ENCODE results near the gene PSME3IP1.
"Not testable (repeated sequence)": the region's sequence is repeated elsewhere in the genome, so short reads cannot be mapped to it uniquely, and the experiment has no call there.

Gene PSME3IP1

GRCh38 chr16:57115514-57116182 lies 70.2 kb downstream of the PSME3IP1 start:
- DNase-seq: no peak

DNA sequence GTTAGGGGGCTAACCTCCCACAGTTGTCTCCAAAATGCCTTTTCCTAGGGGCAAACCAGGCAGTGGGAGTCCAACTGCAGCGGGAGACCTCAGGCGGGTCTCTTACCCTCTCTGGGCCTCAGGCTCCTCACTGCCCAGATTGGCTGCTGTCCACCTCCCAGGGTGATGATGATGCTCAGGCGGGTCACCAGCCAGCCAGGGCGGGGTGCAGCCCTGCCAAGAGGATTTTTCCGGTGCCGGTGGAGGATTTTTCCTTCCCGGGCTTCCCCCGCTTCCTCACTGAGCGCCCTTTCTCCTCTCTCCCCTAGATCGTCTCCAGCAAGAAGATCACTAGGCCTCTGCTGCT lies 70.7 kb downstream of the PSME3IP1 start:
- DNase-seq: no peak

DNA sequence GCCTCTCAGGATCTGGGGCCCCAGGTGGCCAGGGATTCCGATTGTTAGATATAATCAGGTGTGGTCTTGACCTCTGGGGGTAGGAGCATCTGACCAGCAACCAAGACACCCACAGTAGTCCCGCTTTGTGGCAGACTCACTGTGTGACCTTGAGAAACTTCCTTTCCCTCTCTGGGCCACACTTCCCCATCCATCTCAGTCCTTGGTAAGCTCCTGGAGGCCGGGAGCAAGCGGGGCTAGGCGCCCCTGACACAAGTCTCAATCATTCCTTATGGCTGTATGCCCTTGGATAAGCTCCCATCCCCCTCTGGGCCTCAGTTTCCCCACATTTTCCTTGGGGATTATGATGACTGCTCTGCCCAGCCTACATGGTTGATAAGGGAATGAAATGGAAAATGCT lies 72.2 kb downstream of the PSME3IP1 start:
- no peak for DNase-seq

DNA sequence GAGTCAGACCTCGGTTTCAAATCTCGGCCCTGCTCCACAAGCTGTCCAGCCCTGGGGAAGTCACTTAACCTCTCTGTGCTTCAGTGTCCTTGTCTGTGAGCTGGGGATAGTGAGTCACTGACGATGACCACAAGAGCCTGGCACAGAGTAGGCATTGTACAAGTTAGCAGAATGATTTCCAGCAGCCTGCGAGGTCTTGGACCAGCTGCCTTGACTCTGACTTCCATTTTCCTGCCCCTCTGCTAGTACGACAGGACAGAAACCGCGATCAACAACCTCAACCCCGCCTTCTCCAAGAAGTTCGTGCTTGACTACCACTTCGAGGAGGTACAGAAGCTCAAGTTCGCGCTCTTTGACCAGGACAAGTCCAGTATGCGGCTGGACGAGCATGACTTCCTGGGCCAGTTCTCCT lies 72.8 kb downstream of the PSME3IP1 start:
- DNase-seq: no peak

DNA sequence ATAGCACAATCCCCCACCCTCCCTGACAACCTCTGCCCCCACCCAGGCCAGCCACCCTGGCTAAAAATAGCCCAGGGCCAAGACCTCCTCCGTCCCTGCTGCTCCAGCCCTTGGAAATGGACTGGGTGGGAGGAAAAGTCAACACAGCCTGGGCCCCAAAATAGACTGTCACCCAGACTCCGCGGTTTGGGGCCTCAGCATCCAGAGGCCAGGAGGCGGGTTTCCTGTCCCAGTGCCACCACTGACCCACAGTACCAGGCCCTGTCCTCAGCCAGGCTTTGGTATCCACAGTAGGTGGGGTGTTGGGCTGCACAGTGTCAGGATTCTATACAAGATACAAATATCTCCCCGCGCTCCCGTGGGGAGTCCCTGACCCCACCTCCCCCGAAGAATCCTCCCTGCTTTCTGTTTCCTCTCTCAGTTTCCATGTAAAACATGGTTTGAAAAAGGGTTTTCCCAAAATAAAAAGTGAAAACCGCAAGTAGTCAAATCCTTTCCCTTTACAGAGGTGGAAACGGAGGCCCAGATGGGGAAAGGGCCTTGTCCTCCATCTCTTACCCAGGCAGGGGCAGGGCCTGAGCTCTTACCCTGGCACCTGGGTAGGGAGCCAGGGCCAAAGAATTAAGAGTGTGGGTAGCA lies 73.3 kb downstream of the PSME3IP1 start:
- DNase-seq: no peak

DNA sequence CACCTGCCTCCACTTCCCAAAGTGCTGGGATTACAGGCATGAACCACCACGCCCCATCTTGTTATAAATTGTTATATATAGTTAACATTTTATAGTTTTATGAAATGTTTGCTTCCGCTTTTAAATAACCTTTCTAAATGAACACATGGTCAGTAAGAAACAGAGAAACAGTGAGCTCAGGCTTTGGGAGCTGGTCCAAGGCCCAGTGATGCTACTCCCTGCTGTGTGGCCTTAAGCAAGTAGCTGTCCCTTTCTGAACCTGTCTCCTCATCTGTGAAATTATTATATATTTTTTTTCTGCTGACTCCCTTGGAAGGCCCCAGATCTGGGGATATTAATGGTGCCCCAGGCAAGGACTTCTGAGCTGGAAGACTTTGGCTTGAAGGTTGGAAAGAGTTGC lies 74.4 kb downstream of the PSME3IP1 start:
- no peak for DNase-seq

- DNase-seq: no peak
Observed at GRCh38 chr16:57110937-57111336, 74.9 kb downstream of the PSME3IP1 start.

DNA sequence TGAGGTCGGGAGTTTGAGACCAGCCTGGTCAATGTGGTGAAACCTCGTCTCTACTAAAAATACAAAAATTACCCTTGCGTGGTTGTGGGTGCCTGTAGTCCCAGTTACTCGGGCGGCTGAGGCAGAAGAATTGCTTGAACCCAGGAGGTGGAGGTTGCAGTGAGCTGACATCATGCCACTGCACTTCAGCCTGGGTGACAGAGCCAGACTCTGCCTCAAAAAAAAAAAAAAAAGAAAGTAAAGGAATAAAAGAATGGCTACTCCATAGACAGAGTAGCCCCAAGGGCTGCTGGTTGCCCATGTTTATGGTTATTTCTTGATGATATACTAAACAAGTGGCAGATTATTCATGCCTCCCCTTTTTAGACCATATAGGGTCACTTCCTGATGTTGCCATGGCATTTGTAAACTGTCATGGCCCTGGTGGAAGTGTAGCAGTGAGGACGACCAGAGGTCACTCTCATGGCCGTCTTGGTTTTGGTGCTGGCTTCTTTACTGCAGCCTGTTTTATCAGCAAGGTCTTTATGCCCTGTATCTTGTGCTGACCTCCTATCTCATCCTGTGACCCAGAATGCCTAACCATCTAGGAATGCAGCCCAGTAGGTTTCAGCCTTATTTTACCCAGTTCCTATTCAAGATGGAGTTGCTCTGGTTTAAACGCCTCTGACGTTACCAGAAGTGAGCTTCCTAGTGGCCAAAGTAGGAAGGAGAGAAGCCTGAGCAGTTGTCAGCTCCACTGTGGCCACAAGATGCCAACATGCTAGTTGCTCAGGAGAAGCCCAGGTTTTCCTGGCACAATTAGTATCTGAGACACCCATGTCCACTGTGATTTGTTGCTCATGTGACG lies 76.4 kb downstream of the PSME3IP1 start:
- not testable (repeated sequence) for DNase-seq

DNA sequence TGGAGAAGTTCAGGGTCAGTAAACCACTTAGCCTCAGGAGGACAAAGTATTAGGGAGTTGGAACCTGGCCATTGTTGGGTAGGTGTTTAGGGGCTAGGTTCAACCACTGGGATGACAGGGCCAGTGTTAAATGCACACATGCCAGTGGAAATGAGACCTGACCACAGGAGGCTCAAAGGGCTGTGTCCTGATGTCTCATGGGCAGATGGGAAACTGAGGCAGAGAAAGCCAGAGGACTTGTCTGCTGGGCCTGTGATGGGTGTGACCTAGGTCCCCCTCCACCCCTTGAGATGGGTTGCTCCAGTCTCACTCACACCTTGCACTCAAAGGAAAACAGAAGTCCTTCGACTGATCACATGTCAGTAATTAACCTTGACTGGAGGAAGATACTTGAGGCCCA lies 77.4 kb downstream of the PSME3IP1 start:
- no peak for DNase-seq

DNA sequence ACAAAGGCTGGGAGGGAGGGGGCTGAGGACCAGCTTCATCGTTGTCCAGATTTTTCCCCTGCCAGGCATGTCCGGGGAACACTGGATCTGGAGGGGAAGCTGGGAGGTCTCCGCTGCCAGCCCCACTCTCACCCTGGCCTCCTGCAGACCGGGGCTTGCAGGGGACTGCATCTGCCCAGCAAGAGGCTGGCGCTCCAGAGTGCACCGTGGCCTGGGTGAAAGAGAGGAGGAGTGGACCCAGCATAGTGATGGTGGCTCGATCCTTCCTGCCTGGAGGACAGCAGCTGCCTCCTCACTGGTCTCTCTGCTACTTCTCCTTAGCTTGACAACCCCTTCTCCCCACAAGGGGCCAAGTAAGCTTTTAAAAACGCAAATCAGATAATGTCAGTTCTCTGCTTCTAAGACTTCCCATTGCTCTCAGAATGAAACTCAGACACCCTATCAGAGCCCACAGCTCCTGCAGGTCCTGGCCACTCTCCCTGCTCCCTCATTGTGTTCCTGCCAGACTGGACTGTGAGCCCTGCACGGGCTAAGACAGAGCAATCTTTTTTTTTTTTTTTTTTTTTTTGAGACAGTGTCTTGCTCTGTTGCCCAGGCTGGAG lies 78.4 kb downstream of the PSME3IP1 start:
- DNase-seq: no peak

DNA sequence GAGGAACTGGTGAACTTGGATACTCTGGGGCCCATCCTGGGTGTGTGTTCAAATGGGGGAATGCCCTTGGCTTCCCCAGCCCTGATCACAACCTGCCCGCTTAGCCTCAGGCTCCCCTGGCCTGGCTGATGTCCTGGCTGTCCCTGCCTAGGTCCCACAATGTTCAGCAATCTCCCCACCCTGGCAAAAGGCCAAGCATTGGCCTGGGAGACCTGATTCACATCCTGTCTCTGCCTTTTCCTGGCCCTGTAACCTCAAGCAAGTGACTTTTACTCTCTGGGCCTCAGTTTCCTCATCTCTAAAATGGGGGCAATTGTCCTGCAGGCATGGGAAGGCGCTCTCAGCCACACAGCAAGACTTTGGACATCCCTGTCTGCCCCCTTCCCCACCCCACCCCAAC lies 79.1 kb downstream of the PSME3IP1 start:
- no peak for DNase-seq

DNA sequence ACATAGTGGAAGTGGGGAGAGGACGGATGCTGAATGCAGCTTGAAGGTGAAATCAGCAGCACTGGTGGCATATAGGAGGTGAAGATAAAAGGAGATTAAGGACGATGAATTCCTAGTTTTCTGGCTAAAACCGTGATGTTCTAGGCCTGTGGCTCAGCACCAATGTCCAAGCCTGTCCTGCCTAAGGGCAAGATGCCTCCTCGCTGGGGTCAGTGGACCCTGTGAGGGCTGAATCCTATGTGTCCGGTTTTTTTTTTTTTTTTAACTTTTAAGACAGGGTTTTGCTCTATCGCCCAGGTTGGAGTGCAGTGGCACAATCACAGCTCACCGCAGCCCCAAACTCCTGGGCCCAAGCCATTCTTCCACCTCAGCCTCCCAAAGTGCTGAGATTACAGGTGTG lies 80.7 kb downstream of the PSME3IP1 start:
- no peak for DNase-seq

DNA sequence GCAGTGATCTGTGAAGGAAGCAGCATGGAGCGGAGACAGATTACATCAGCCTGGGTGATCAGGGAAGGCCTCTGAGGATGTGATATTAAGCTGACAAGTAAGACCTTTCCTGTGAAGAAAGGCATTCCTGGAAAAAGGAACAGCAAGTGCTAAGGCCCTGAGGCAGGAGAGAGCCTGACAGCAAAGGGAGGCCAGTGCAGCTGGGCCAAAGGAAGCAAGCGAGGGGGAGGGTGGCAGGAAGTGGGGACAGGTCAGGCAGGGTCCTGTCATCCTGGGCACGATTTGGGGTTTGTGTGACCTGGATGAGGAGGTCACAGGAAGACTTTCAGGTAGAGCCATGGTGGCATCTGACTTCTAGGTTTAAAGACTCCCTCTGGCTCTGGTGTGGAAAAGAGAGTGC lies 81.1 kb downstream of the PSME3IP1 start:
- DNase-seq: no peak

- no peak for DNase-seq
Observed at GRCh38 chr16:57102888-57103851, 82.7 kb downstream of the PSME3IP1 start.
